GM19193 (cell line): ENCODE data around the gene TXNRD1.

Experiments
- POLR2A ChIP-seq: IDR thresholded peaks from 4 replicates; pipeline ENCODE4 v1.6.1; 2011; ENCODE audit not compliant: insufficient read depth, insufficient read length; ENCODE audit errors: extremely low read depth

The TXNRD1 gene

DNA sequence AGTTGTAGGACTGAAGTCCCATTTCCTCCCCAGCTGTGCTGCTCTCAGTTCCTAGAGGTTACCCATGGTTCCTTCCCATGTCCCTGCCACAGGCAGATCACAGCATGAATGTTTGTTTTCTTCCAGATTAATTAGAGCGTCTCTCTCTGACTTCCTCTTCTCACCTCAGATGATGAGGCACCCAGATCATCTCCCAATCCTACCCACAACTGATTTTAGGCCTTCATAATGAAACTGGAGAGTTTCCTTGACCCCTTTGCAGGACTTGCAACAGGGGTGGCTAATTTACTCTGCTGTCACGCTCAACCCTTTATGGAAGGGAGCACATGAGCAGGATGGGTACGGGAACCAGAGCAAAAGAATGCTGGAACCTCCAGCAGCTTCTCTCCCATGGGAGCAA is 32.1 kb upstream of the TXNRD1 start:
- TF ChIP-seq POLR2A: no peak

DNA sequence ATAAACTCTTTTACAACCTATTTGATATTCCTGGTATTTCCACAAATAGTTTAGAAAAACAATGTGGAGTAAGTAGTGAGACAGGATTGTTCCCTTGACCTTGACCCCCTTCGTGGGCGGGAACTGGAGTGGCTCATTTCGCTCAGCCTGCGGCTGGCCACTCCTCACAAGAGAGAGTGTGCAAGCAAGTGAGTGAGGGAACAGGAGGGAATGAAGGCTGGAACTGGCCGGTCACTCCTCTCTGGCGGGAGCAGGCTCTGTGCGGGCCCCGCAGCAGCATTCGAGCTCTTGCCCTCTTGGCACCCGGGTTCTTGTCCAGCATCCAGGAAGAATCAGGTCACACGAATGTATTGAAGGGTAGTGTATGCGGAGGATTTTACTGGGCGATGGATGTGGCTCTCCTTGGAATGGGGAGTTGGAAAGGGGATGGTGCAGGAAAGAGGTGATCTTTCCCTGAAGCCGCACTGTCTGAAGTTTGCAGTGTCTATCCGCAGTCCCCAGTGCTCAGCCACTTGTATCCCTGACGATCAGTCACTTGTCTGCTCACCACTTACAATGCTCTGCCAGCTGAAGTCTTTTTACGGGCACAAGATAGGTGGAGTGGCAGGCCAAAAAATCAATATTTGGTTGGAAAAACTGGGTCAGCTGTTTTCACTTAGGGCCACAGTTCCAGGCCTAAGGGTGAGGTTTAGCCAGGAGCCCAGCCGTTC is 28.0 kb upstream of the TXNRD1 start:
- no peak for TF ChIP-seq POLR2A

DNA sequence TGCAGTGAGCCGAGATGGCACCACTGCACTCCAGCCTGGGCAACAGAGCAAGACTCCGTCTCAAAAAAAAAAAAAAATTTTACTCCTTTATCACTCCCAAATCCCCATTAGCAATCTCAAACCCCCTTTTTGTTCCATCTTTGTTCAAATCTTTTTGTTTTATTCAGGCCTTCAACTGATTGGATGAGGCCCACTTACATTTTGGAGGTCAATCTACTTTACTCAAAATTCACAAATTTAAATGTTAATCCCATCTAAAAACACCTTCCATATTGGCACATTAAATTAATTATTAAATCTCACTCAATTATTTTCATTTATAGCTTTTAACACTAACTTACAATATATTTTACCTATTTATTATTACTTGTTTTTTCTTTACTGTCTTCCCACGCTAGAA is 27.0 kb upstream of the TXNRD1 start:
- TF ChIP-seq POLR2A: no peak

DNA sequence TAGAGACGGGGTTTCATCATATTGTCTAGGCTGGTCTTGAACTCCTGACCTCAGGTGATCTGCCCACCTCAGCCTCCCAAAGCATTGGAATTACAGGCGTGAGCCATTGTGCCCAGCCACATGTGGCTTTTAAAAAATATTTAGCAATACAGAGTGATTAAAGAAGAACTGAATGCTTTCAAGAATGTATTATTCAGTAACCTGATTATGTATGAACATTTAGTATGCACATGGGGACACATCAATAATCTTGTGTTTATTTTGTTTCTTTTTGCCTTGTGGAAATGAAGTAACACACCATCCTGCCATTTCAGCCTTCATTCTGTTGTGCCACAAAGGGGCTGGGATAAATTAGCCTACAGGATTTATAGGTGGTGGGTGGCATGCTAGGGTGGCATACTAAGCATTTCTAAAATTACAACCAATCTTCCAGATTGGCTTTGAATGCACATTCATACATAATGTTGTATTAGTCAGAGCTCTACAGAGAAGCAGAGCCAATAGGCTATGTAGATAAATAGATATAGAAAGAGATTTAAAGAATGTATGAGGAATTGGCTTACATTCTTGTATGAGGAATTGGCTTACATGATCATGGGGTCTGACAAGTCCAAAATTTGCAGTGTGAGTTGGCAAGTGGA is 25.5 kb upstream of the TXNRD1 start:
- no peak for TF ChIP-seq POLR2A

DNA sequence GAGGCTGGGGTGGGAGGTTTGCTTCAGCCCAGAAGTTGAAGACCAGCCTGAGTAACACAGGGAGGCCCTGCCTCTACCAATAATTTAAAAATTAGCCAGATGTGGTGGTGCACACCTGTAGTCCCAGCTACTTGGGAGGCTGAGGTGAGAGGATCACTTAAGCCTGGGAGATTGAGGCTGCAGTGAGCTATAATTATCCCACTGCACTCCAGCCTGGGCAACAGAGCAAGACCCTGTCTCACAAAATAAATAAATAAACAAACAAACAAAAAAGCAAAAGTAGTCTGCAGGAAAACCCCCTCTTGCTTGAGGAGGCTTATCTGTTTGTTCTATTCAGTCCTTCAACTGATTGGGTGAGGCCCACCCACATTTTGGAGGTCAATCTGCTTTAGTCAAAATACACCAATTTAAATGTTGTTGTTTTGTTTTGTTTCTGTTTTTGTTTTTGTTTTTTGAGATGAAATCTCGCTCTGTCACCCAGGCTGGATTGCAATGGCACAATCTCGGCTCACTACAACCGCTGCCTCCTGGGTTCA is 24.9 kb upstream of the TXNRD1 start:
- TF ChIP-seq POLR2A: no peak

DNA sequence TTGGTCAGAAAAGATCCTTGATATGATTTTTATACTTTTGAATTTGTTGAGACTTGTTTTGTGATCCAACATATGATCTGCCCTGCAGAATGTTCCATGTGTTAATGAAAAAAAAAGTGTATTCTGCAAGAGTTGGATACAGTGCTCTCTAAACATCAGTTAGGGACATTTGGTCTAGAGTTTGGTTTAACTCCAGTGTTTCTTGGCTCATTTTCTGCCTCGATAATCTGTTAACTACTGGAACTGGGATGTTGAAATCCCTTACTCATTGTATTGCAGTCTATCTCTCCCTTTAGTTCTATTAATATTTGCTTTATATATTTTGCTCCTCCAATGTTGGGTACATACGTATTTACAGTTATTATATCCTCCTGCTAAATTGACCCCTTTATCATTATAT is 18.3 kb upstream of the TXNRD1 start:
- no peak for TF ChIP-seq POLR2A

DNA sequence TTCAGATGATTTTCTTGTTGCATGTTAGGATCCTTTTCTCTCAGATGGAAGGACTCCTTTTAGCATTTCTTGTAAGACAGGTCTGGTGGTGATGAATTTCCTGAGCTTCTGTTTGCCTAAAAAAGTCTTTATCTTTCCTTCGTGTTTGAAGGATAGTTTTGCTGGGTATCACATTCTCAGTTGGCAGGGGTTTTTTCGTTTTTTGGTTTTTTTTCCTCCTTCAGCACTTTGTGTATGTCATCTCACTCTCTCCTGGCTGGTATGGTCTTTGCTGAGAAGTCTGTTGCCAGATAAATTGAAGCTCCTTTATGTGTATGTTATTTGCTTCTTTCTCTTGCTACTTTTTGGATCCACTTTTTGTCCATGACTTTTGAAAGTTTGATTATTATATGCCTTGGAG is 15.6 kb upstream of the TXNRD1 start:
- no peak for TF ChIP-seq POLR2A

DNA sequence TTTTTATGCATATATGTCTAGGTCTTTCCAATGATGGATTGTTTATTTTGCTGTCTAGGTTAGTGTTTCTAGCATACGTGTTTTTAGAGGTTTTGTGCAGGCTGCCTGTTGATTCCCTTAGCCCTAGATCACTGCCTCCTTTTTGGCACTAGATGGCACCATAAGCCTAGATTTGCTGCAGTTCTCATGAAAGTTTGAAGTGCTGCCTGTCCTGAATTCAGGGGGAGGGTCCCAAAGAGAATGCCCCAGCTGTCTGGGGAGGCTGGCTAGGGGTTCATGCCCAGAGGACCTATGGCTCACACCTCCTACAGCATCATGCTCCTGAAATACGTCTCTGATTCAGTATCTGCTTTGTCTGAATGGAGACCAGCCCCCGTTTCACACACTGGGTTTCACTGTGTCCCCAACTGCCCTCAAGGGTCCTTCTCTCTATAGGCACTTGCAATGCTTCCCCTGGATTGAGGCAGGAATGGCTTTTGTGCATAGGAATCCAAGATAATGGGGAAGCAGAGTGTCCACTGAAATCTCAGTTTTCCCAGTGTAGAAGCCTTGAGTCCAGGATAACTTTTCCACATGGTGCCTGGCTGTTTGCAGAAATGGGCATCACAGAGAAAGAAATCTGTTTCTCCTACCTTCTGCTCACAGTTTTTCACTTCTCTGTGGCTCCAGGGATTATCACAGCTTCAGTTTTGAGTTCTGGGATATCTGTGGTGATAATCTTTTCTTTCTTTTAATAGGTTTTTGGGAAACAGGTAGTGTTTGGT is 14.2 kb upstream of the TXNRD1 start:
- no peak for TF ChIP-seq POLR2A

DNA sequence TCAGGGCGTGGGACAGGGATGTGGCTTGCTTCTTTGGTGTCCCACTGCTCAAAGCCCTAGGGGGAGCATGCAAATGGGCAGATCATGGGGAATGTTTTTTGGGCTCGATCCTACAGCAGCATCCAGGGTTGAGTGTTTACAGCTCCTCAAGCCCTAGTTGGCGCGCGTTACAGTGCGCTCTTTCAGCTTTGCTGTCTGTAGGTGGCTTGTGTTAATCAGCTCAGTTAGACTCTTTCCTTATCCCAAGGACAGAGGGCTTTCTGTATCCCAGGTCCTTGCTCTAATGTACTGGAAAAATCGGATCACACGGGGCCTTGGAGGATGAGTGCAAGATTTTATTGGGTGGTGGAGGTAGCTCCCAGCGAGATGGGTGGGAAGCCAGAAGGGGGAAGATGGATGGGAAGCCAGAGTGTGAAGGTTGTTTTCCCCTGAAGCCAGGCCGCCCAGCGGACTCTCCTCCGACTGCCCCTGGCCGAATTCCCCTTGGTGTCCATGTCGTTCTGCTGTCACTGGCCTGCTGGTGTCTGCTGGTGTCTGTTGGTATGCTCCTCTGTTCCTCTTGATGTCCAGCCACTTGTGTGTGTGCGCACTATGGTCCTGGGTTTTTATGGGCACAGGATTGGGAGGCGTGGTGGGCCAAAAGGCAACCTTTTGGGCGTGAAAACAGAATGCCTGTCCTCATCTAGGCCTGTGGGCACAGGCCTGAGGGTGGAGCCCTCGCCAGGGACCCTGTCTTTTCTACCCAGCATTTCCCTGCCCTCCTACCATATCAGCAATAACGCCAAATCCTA is 10.7 kb upstream of the TXNRD1 start:
- TF ChIP-seq POLR2A: no peak

DNA sequence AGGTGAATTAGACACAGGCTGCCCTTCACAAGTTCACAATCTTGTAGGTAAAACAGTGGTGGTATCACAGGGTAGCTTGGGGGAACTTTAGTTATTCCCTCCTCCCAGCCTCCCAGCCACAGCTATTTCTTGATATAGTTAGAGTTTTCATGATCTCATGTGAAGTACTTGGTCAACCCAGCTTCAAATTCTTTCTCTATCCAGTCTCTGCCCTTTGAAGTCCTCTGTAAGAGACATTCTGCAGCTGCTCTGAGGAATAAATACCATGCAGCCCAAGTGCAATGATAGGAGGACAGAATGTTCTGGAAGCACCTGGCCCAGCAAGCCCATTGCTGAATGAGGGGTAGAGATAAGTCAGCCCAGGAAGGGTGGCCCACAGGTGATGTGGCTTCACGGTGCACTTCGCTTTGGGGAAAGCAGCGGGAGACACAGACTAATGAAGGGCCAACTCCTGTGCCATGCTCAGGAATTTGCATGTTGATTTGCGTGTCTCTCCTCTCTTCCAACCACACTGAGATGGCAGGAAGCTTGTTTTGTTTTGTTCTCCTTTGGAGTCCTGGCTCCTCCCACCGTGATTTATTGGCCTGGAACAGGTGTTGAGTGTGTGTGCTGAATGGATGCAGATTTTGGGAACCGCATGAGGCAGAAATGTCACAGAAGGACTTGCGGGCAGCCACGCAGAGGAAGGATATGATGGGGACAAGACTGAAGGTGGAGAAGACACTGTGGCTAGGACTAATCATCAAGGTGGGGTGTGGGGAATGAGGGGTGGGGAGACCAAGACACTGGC is 8.0 kb upstream of the TXNRD1 start:
- TF ChIP-seq POLR2A: no peak

DNA sequence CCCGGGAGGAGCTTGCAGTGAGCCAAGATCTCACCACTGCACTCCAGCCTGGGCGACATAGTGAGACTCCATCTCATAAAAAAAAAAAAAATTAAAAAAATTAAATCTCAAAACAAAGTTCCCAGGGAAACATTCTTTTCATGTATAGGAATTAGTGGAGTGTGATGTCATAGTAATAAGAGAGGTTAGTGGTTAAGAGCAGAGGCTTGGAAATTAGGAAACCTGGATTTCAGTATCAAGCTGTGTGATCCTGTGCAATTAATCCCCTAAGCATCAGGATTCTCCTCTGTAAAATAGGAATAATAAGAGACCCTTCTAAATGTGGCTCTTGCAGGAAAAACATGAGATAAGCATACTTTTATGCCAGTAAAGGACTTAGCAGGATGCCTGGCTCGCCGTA is 3.1 kb upstream of the TXNRD1 start:
- no peak for TF ChIP-seq POLR2A

DNA sequence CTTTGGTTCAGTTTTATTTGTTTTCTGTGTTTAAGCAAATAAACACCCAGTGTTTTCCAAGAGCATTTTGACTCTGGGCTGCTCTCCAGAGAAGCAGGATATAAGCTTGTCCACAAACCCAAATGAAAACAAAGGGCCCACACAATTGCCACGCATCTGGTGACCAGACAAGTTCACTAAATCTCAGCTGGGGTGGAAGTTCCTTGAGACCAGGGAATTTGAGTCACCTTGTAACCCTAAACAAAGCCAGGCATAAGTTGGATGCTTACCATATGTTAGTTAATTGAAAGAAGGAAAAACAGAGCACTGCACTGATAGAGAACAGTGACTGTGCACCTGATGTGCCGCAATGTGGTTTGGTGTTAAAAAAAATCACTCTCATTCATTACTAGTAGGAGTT is 1.6 kb upstream of the TXNRD1 start:
- TF ChIP-seq POLR2A: no peak

DNA sequence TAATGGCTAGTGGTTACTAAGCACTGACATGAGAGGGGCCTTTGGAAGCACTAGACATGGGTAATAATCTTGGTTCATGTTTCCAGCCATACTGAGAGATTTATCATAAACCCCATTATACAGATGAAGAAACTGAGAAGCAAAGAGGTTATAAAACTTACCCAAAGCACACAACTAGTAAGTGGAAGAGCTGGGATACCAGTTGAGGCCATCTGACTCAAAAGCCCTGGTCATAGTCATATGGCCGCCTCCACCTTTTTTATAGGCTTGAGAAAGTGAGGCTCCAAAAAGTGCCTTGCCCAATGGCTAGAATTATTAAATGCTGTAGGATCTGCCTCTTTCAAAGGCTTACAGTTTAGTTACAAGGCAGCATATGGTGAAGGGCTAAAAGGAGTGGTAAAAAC is 944 bp downstream of the TXNRD1 start:
- TF ChIP-seq POLR2A: no peak

DNA sequence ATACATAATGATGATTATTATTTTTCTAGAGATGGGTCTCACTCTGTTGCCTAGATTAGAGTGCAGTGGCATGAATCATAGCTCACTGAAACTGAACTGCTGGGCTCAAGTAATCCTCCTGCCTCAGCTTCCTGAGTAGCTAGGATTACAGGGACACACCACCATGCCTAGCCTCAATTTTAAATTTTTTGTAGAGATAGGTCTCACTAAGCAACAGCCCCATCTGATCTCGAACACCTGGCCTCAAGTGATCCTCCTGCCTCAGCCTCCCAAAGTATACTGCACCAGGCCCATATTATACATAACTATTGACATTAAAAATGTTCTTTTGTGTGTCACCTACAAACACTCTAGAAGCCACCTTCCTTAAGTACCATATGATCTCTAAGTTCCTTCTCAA is 3.4 kb downstream of the TXNRD1 start:
- no peak for TF ChIP-seq POLR2A
